ENCODE data around the gene ALG11.

Gene ALG11

GRCh38 chr13:51997641-51998330 is 14.4 kb upstream of the ALG11 start:
- DNase-seq, result no peak

- DNase-seq, result no peak
These were observed 13.3 kb upstream of the ALG11 start for GRCh38 chr13:51998723-51999509.

- no peak for DNase-seq
These were observed 12.7 kb upstream of the ALG11 start for GRCh38 chr13:51999510-51999911.

- no peak for DNase-seq
These were observed 12.3 kb upstream of the ALG11 start for GRCh38 chr13:51999921-52000320.

GRCh38 chr13:52001120-52001731 is 11.0 kb upstream of the ALG11 start:
- peak; percentile 28 to 56 for DNase-seq

GRCh38 chr13:52002361-52002760 is 9.8 kb upstream of the ALG11 start:
- no peak for DNase-seq

GRCh38 chr13:52003541-52003940 is 8.7 kb upstream of the ALG11 start:
- DNase-seq, result no peak

- DNase-seq, result no peak
These were observed 7.6 kb upstream of the ALG11 start for GRCh38 chr13:52004511-52005170.

- no peak for DNase-seq
These were observed 6.2 kb upstream of the ALG11 start for GRCh38 chr13:52005841-52006522.

GRCh38 chr13:52006523-52007245 is 5.5 kb upstream of the ALG11 start:
- DNase-seq, result no peak

- no peak for DNase-seq
These were observed 2.3 kb upstream of the ALG11 start for GRCh38 chr13:52009946-52010345.

GRCh38 chr13:52010890-52011631 is 1.1 kb upstream of the ALG11 start, which contains the start of gene ATP7B:
ATP7B (minus strand) TSS chr13:52011450; CDS start chr13:52011337, 113 bp downstream.
- no peak for DNase-seq

- peak in 1 of 2 donors; percentile 7 for DNase-seq
These were observed 276 bp downstream of the ALG11 start for GRCh38 chr13:52012512-52012836.

- DNase-seq, result no peak
These were observed 4.1 kb downstream of the ALG11 start for GRCh38 chr13:52016296-52016695.

- no peak for DNase-seq
These were observed 8.0 kb downstream of the ALG11 start for GRCh38 chr13:52020191-52020590.

GRCh38 chr13:52022356-52022755 is 10.2 kb downstream of the ALG11 start:
- DNase-seq, result no peak

- no peak for DNase-seq
These were observed 12.3 kb downstream of the ALG11 start, which contains the start of gene UTP14C for GRCh38 chr13:52024481-52024880. UTP14C (plus strand) TSS chr13:52024691; CDS start chr13:52028805, 4,114 bp downstream.

- no peak for DNase-seq
These were observed 13.5 kb downstream of the ALG11 start for GRCh38 chr13:52025475-52026245.

GRCh38 chr13:52026246-52026626 is 14.0 kb downstream of the ALG11 start:
- no peak for DNase-seq

GRCh38 chr13:52027832-52028231 is 15.6 kb downstream of the ALG11 start:
- no peak for DNase-seq
